Measurements from ENCODE around the gene MIXL1.
"Not testable (repeated sequence)": the region's sequence is repeated elsewhere in the genome, so short reads cannot be mapped to it uniquely, and the experiment has no call there.

MIXL1 gene

GRCh38 chr1:226268421-226269124 lies 45.1 kb downstream of the MIXL1 start:
- TF ChIP-seq MYC (IDR thresholded peaks at IDR 0.05; ENCODE audit: low read depth, low read length) (no peak), MAX (IDR thresholded peaks at IDR 0.05; ENCODE audit: low read depth, low read length) (no peak), POLR2A (IDR thresholded peaks at IDR 0.05; ENCODE audit: extremely low read depth, insufficient read length) (no peak), CTCF (IDR thresholded peaks at IDR 0.05; ENCODE audit: low read depth, low read length) (no peak)
- DNase-seq (ENCODE audit: low read depth) = no peak
- H3K4me3 ChIP-seq (ENCODE audit: low read depth, low read length) = no peak overlapping the region

GRCh38 chr1:226272233-226272902 lies 48.9 kb downstream of the MIXL1 start:
- DNase-seq (ENCODE audit: low read depth); H3K4me3 ChIP-seq (ENCODE audit: low read depth, low read length): not testable (repeated sequence)

GRCh38 chr1:226274138-226274537 lies 50.7 kb downstream of the MIXL1 start:
- no peak for DNase-seq (ENCODE audit: low read depth)
- H3K4me3 ChIP-seq (ENCODE audit: low read depth, low read length) = no peak overlapping the region
- no peak for TF ChIP-seq MAX (IDR thresholded peaks at IDR 0.05; ENCODE audit: low read depth, low read length)
- no peak for TF ChIP-seq MYC (IDR thresholded peaks at IDR 0.05; ENCODE audit: low read depth, low read length)
- no peak for TF ChIP-seq CTCF (IDR thresholded peaks at IDR 0.05; ENCODE audit: low read depth, low read length)
- no peak for TF ChIP-seq POLR2A (IDR thresholded peaks at IDR 0.05; ENCODE audit: extremely low read depth, insufficient read length)

GRCh38 chr1:226276077-226276682 lies 52.7 kb downstream of the MIXL1 start:
- no peak for DNase-seq (ENCODE audit: low read depth)
- H3K4me3 ChIP-seq (ENCODE audit: low read depth, low read length) = no peak overlapping the region
- TF ChIP-seq POLR2A (IDR thresholded peaks at IDR 0.05; ENCODE audit: extremely low read depth, insufficient read length) = no peak
- TF ChIP-seq MYC (IDR thresholded peaks at IDR 0.05; ENCODE audit: low read depth, low read length) = no peak
- no peak for TF ChIP-seq CTCF (IDR thresholded peaks at IDR 0.05; ENCODE audit: low read depth, low read length)
- TF ChIP-seq MAX (IDR thresholded peaks at IDR 0.05; ENCODE audit: low read depth, low read length) = no peak

All from NB4 (cell line).